ENCODE results near the gene LGSN. TPM values are rescaled to one million over a fixed set of nuclear protein-coding genes. Genes with fewer than 3 reads are reported as not detected.

Gene LGSN
- total and polyA plus RNA-seq, 2 of the 8 experiments (the other 6 are each of a cell fraction or from before 2014, with no cell fraction given) = 0.08 TPM; not detected in 1

DNA sequence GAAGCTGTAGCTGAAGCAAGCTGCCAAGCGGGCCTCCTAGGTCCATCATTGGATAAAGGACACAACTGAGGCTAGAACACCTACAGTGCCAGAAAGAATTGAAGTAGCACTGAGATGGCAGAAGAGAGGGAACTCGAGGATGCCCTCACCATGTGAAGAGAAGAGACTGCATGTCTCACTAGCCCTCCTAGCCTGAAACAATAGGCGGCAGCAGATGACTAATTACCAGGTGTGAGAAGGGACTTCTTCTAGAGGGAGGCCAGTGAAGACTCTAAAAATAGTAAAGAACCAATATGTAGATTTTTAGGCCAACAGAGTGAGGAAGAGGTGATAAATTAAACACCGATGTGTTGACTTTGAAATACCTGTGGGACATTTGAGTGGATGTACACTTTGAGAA is 50.3 kb downstream of the LGSN start:
- FAIRE-seq (no peak), DNase-seq (ENCODE audit: low read depth in 1 of 2, low spot score in 2 of 2) (no peak)
- no peak overlapping the region for H4K91ac ChIP-seq (replicated peaks; ENCODE audit: insufficient read length, low read length)
- H3K9ac ChIP-seq (replicated peaks in 1 of 4; ENCODE audit: extremely low read depth in 1 of 4, low read depth in 3 of 4, low read length in 3 of 4) = no peak overlapping the region; a peak in 2 of 7 replicates
- no peak overlapping the region for H2BK5ac ChIP-seq (ENCODE audit: low read depth, low read length)
- ChIA-PET CTCF (ENCODE audit: partially characterized antibody) (no interaction called here), POLR2A (ENCODE audit: partially characterized antibody) (no interaction called here)
- H3K27ac ChIP-seq (ENCODE audit: low read depth, low read length) = no peak overlapping the region
- H3K56ac ChIP-seq (replicated peaks; ENCODE audit: insufficient read length, low read depth, low read length) = no peak overlapping the region
- H3K23me2 ChIP-seq (ENCODE audit: low read depth, low read length) = no peaks in the 10 kb centered on the region
- no peak overlapping the region for H3K4ac ChIP-seq (replicated peaks; ENCODE audit: insufficient read length, low read depth, low read length)
- no peak overlapping the region for H4K5ac ChIP-seq (ENCODE audit: insufficient read length, low read depth, low read length)
- H3K4me3 ChIP-seq (ENCODE audit: extremely low read depth in 1 of 4, insufficient read depth in 2 of 4, low read depth in 3 of 4, low read length in 4 of 4) = no peak overlapping the region
- no peak overlapping the region for H3K18ac ChIP-seq (ENCODE audit: extremely low read depth, low read length)
- H2BK120ac ChIP-seq (replicated peaks; ENCODE audit: low read depth, low read length) = no peak overlapping the region
- H2BK12ac ChIP-seq (ENCODE audit: low read depth, low read length) = no peak overlapping the region; the same call in 1 of the 2 replicates
- H2BK20ac ChIP-seq (ENCODE audit: low read length) = no peak overlapping the region
- H3K36me3 ChIP-seq (ENCODE audit: control insufficient read depth in 2 of 4, insufficient read depth in 4 of 4, low read length in 3 of 4) = no peaks in the 10 kb centered on the region
- H3K79me1 ChIP-seq (ENCODE audit: low read depth, low read length) = no peaks in the 10 kb centered on the region
- H2BK15ac ChIP-seq (ENCODE audit: low read length) = no peak overlapping the region
- 70% methylated on average over 4 of the region's 4 CpGs; no CpG with 5 or more reads in 1 of the 2 experiments for WGBS, 2 experiments (ENCODE audit: extremely low coverage in 1 of 2, insufficient coverage in 1 of 2, insufficient read length in 1 of 2, insufficient replicate concordance in 2 of 2, low coverage in 1 of 2, low lambda C conversion rate in 2 of 2, missing lambda C conversion rate in 1 of 2)
- H3K79me2 ChIP-seq (ENCODE audit: control insufficient read depth in 1 of 2, insufficient read depth in 2 of 2, low read length in 2 of 2) = no peaks in the 10 kb centered on the region
- no peak for TF ChIP-seq GTF2F1 (IDR thresholded peaks at IDR 0.05; ENCODE audit: borderline replicate concordance, low read depth, low read length)
- TF ChIP-seq RFX5 (IDR thresholded peaks at IDR 0.05; ENCODE audit: borderline replicate concordance, low read depth, low read length) = no peak
- TF ChIP-seq RAD21 (IDR thresholded peaks at IDR 0.05 in 1 of 2, conservative IDR thresholded peaks at IDR 0.05 in 1 of 2; ENCODE audit: low read depth in 2 of 2, low read length in 2 of 2) = peak in 1 of 2 experiments; percentile 23; a peak in 1 of 4 replicates
- TF ChIP-seq NRF1 (IDR thresholded peaks at IDR 0.05; ENCODE audit: low read depth, low read length) = no peak
- no peak for TF ChIP-seq ZNF274 (IDR thresholded peaks at IDR 0.05; ENCODE audit: borderline replicate concordance, extremely low read depth, low read length)
- no peak for TF ChIP-seq SP4 (IDR thresholded peaks at IDR 0.05; ENCODE audit: low read length)
- no peak overlapping the region for H4K8ac ChIP-seq (ENCODE audit: extremely low read depth, insufficient read depth, low read length)
- H2AFZ ChIP-seq (ENCODE audit: low read length) = no peak overlapping the region
- H3K14ac ChIP-seq (ENCODE audit: insufficient read length) = no peak overlapping the region
- H3K4me1 ChIP-seq (replicated peaks in 1 of 4; ENCODE audit: control insufficient read depth in 3 of 4, insufficient read depth in 4 of 4, low read length in 3 of 4) = peaks cover 0 to 3% (median 0%) of the 10 kb centered on the region in 4 experiments; a peak in 1 of 7 replicates
- H3K4me2 ChIP-seq (ENCODE audit: insufficient read depth in 1 of 2, low read depth in 2 of 2, low read length in 2 of 2) = no peak overlapping the region
- H3K23ac ChIP-seq (ENCODE audit: insufficient read length) = no peak overlapping the region
- no peaks in the 10 kb centered on the region for H3K27me3 ChIP-seq (replicated peaks in 1 of 4; ENCODE audit: control insufficient read depth in 3 of 4, extremely low read depth in 1 of 4, insufficient read depth in 3 of 4, low read length in 3 of 4)
- H2AK5ac ChIP-seq (ENCODE audit: low read depth, low read length) = no peak overlapping the region
- no peaks in the 10 kb centered on the region for H3K9me3 ChIP-seq (ENCODE audit: insufficient read depth in 2 of 2, low read depth in 1 of 2, low read length in 1 of 2)
- H4K20me1 ChIP-seq (replicated peaks in 1 of 2; ENCODE audit: control insufficient read depth in 1 of 2, insufficient read depth in 2 of 2, low read length in 2 of 2) = no peaks in the 10 kb centered on the region

All from H1 (cell line).